Kidney epithelial cell (primary cell): ENCODE measurements around the gene KLHL14. TPM values are rescaled to one million over a fixed set of nuclear protein-coding genes. Genes with fewer than 3 reads are reported as not detected.
"Not testable (repeated sequence)": the region's sequence is repeated elsewhere in the genome, so short reads cannot be mapped to it uniquely, and the experiment has no call there.

Experiments
- DNase-seq: peaks from one replicate; pipeline ENCODE4 v3.0.0-alpha.2; 2010; ENCODE audit warnings: low read depth
- H3K27me3 ChIP-seq: 2 replicates; pipeline ENCODE4 v1.6.0; 2011; ENCODE audit warnings: low read length; ENCODE audit not compliant: control insufficient read depth, insufficient read depth
- H3K36me3 ChIP-seq: 2 replicates; pipeline ENCODE4 v1.5.1; 2011; ENCODE audit warnings: low read length; ENCODE audit not compliant: control insufficient read depth, insufficient read depth
- H3K4me3 ChIP-seq: 2 replicates; pipeline ENCODE4 v1.5.1; 2011; ENCODE audit warnings: low read depth, mild to moderate bottlenecking, control low read depth, low read length
- total RNA-seq: library from RNA; depleted of rRNA; stranded (reverse); fragments of >200 nt; gene quantifications from 2 replicates; pipeline ENCODE4 v1.2.3, GENCODE V29; 2015
- TF ChIP-seq, protein P1 (sequence below): IDR thresholded peaks from 2 replicates; pipeline ENCODE4 v1.5.1; 2011; ENCODE audit warnings: mild to moderate bottlenecking, moderate library complexity, low read length, control low read depth, inconsistent platforms; ENCODE audit not compliant: insufficient read depth, poor library complexity, severe bottlenecking

KLHL14 gene
- total RNA-seq, 1 donor from 2014 or later, result 3.6 TPM

DNA sequence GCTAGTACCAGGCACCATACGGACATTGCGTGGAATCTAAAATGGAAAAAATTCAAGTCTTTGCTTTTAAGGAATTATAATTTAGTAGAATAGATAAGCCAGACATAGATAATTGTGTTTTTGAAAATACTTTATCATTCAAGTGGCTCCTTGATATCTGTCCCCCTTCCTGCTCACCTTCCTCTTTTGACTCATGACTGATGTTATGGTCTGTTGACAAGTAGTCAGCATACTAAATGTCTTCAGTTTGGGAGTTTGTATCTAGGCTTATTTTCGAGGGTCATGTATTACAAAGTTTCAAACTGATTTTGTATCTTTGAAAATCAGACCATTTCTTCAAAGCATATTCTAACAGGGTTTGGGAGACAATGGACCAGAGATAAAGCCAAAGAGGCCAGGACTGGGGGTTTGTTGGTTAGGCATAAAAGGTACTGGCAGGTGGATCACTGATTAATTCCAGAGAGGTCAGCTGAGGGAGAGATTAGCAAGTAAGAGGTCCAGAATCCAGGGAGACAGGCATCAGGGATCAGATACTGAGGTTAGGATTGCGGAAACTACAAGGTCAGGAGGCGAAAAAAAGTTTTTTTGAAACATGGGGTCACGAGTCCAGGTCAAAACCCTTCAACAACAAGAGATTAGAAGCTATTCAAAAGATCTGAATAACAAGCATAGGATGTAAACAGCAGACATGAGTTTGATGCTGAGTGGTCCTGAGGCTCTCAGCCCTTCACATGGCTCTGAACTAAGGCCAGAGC is 31.5 kb upstream of the KLHL14 start:
- no peak overlapping the region for H3K4me3 ChIP-seq
- H3K36me3 ChIP-seq, result no peaks in the 10 kb centered on the region
- H3K27me3 ChIP-seq, result no peaks in the 10 kb centered on the region
- TF ChIP-seq, protein P1, sequence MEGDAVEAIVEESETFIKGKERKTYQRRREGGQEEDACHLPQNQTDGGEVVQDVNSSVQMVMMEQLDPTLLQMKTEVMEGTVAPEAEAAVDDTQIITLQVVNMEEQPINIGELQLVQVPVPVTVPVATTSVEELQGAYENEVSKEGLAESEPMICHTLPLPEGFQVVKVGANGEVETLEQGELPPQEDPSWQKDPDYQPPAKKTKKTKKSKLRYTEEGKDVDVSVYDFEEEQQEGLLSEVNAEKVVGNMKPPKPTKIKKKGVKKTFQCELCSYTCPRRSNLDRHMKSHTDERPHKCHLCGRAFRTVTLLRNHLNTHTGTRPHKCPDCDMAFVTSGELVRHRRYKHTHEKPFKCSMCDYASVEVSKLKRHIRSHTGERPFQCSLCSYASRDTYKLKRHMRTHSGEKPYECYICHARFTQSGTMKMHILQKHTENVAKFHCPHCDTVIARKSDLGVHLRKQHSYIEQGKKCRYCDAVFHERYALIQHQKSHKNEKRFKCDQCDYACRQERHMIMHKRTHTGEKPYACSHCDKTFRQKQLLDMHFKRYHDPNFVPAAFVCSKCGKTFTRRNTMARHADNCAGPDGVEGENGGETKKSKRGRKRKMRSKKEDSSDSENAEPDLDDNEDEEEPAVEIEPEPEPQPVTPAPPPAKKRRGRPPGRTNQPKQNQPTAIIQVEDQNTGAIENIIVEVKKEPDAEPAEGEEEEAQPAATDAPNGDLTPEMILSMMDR, result no peak
- DNase-seq, result no peak

DNA sequence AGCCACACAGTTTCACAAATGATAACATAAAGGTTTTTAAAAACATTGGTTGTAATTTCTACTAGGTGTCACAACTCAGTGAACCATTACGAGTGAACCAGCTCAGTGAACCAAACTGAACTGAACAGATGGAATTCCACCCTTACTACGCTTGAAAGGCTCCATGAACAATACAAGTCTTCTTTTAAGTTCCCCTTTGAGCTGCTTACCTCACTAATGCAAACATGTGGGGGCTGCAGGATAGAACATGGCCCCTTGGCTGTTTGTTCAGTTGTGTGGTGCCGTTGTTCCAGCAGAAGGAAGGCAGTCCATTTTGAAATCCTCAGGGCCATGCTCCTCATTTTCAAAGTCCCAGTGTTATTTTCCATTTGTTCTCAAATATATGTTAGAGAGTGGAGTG is 30.7 kb upstream of the KLHL14 start:
- no peaks in the 10 kb centered on the region for H3K27me3 ChIP-seq
- H3K36me3 ChIP-seq, result no peaks in the 10 kb centered on the region
- TF ChIP-seq, protein P1, result no peak
- DNase-seq, result peak; percentile 45
- H3K4me3 ChIP-seq, result no peak overlapping the region

DNA sequence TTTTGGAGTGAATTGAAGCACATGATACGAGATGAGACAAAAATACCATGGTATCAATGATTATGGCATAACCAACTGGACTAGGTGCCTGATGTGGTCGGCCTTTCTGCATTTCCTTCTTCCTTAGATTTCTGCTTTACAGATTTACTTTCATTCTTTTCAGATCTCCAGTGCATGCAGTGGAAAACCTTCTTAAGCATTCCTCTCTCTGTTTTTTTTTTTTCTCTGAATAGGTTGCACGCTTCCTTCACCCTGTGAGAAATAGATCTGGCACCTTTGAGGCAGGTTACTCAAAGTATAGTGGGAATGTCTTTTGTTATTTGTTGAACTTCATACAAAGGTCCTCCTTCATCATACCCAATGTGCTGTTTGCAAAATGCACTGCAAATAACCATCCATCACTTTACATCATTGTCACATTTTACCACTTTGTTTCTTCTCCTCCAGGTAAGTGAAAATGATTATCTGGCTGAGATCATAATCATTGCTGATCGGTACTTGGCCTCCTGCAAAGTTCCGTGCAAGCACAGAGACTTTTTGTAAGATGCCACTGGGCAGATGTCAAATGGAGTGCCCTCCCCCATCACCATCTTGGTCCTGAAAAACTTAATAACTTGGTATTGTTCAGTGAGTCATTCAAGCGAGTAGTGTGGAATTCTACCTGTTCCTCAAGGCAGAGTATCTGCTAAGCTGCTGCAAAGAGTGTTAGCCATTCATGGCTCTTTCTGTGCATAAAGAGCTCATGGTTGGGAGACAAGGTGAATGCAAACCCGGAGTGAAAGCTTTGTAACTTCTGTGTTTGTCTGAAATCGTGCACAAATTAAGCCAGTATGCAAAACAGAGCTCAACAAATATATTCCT is 30.0 kb upstream of the KLHL14 start:
- no peaks in the 10 kb centered on the region for H3K36me3 ChIP-seq
- TF ChIP-seq, protein P1, result no peak
- no peaks in the 10 kb centered on the region for H3K27me3 ChIP-seq
- no peak overlapping the region for H3K4me3 ChIP-seq
- no peak for DNase-seq

DNA sequence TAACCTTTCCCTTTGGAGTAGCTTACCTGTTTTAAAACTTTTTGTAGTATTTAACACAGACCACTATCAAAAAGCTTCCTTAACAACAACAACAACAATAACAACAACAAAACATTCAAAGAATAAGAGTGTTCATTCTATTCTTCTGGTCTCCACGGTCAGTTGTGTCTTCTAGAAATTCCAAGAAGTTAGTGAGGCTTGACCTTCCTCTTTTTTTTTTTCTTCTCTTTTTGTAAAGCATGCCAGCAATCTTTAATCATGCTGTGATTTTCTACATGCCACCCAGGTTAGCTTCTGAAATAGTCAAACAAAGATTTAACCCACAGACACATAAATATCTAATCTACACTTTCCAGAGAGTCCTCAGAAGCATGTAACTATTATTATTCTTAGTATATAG is 28.4 kb upstream of the KLHL14 start:
- no peak for DNase-seq
- Histone ChIP-seq H3K4me3 (no peak overlapping the region), H3K36me3 (no peaks in the 10 kb centered on the region), H3K27me3 (no peaks in the 10 kb centered on the region)
- TF ChIP-seq, protein P1, result no peak

DNA sequence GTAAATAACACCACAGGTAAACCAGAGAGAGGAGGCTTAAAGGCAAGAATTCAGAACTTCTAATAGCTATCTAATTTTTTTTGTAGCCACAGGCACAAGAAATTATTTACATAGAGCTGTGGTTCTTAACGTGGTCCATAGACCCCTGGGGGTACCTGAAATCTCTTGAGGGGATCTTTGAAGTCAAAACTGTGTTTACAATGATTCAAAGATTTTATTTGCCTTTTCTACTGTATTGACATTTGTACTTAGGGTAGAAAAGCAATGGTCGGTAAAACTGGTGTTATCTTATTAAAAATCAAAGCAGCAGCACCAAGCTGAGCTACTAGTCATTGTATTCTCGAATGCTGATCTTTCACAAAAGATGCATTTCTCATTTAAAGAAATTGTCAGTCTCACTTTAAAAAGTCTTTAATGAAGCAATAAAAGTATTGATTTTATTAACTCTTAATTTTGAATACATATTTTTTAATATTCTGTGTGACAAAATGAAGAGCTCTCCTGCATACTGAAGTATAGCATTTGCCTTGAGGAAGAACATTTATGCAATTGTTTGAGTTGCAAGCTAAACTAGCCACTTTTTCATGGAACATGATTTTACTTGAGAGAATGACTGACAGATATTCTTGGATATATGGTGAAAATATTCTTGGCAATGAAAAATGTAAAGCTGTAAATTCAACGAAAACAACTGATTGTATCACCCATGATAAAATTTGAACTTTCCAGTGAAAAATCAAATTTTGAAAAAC is 25.6 kb upstream of the KLHL14 start:
- TF ChIP-seq, protein P1, result no peak
- H3K36me3 ChIP-seq, result no peaks in the 10 kb centered on the region
- no peak overlapping the region for H3K4me3 ChIP-seq
- DNase-seq, result no peak
- H3K27me3 ChIP-seq, result no peaks in the 10 kb centered on the region

DNA sequence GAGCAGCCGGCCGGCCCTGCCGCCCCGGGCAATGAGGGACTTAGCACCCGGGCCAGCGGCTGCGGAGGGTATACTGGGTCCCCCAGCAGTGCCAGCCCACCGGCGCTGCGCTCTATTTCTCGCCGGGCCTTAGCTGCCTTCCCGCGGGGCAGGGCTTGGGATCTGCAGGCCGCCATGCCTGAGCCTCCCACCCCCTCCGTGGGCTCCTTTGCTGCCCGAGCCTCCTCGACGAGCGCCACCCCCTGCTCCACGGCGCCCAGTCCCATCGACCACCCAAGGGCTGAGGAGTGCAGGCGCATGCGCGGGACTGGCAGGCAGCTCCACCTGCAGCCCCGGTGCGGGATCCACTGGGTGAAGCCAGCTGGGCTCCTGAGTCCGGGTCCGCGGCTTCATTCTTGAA is 21.8 kb upstream of the KLHL14 start:
- DNase-seq, H3K27me3 ChIP-seq, H3K36me3 ChIP-seq, H3K4me3 ChIP-seq: not testable (repeated sequence)
